Activated CD4-positive, alpha-beta T cell treated with anti-CD3 and anti-CD28 coated beads, Interleukin-2, amount 50 U/mL, for 16 hours (primary cell): ENCODE measurements around the gene CDC42EP1.
"Not testable (repeated sequence)": the region's sequence is repeated elsewhere in the genome, so short reads cannot be mapped to it uniquely, and the experiment has no call there.

ENCODE experiments used
- DNase-seq: peaks from one replicate; pipeline ENCODE4 v3.0.0-alpha.2; 2020

The CDC42EP1 gene, protein sequence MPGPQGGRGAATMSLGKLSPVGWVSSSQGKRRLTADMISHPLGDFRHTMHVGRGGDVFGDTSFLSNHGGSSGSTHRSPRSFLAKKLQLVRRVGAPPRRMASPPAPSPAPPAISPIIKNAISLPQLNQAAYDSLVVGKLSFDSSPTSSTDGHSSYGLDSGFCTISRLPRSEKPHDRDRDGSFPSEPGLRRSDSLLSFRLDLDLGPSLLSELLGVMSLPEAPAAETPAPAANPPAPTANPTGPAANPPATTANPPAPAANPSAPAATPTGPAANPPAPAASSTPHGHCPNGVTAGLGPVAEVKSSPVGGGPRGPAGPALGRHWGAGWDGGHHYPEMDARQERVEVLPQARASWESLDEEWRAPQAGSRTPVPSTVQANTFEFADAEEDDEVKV

DNA sequence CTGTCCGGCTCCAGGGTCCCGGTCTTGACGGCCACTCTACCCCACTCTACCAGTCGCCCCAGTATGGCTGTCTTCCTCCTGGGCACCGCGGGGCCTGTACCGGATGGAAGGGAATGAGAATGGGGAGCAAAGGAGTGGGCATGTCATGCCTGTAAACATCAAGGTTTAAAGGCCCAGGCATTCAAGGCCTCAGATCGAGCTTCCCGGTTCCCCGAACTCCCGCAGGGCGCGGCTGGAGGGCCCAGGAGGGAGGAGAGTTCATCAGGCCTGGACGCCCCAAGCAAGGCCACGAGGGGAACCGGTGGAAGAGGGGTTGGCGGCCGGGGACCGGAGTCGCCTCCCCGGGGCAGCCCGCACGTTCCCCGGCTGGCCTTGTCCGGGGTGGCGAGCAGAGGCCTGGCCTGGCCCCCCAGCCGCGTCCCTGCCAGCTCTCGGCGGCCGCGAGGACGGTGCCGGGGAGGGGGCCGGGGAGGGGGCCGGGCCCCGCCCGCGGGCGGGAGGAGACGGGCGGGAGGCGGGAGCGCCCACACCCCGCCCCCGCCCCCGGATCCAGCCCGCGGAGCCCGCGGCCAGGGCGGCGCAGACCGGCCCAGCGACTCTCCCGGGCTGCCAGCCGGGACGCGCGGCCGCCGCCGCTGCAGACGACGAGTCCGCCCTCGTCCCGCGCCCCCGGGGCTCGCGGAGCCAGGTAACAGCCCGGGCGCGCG is at the start of gene CDC42EP1:
Gene CDC42EP1 (plus strand): TSS at position 580 of the 707 bp plus-strand sequence. CDS start 5,870 bp downstream, outside the sequence.
- no peak for DNase-seq

DNA sequence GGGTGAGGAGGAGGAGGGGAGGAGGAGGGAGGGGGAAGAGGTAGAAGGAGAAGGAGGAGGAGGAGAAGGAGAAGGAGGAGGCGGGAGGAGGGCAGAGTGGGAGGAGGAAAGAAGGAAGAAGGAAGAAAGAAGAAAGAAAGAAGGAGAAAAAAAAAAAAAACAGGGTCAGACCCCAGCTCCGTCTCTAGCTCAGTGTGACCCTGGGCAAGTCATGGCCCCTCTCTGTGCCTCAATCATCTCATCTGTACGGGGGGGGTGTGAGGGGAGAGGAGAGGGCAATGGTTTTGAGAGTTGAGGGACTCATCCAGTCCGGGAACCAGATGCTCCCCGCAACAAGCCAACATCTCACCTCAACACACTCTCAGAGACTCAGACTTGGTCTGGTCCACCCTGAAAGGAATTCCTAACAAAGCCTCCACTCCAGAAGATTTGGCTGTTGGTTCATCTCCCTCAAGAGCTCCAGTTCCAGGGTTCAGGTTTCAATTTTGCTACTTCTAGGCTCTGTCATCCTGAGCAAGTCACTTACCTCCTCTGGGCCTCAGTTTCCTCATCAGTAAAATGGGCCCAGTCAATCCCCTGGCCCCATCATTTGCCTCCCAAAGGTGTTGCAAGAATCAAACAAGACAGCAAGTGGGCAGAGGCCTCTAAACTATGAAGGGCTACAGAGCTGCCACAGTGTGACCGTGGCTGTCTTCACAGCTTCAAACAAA is 48.7 kb upstream of the CDC42EP1 start:
- DNase-seq = no peak

DNA sequence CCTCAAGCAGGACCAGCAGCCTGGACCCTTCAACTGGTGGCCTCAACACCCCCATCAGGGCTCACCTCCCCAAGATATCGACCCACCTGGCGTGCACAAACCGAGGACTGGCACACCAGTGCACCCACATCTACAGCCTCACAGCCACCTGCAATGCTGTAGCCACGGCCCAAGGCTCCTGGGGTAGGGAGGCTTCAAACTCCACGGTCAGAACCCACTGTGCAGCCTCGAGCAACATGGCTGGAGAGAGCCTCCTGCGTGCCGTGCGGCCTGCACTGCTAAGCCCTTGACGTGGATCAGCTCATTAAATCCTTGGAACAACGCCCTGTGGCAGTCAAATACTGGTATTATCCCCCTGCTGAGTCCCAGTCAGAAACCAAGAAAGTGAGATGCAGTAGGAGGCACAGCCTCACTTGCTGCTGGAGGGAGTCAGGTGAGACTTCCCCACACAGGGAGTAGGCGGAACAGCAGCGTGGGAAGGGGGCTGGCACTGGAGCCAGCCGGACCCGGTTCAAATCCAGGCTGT is 45.7 kb upstream of the CDC42EP1 start:
- no peak for DNase-seq

DNA sequence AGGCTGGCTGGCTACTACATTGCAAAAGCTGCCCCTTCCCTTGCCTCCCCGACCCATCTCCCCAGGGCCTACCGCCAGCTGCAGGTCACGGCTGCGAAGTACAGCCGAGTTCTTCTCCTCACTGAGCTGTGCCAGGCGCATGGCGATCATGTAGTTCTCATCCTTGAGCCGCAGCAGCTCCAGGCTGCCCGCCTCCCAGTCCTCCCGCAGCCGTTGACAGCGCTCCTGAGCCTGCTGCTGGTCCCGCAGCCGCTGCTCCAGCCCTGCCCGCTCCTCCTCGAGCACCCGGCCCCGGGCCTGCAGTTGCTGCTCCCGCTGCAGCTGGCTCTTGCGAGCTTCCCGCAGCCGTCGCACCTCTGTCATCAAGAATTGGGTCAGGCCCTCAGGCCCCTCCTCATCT is 44.4 kb upstream of the CDC42EP1 start:
- no peak for DNase-seq

DNA sequence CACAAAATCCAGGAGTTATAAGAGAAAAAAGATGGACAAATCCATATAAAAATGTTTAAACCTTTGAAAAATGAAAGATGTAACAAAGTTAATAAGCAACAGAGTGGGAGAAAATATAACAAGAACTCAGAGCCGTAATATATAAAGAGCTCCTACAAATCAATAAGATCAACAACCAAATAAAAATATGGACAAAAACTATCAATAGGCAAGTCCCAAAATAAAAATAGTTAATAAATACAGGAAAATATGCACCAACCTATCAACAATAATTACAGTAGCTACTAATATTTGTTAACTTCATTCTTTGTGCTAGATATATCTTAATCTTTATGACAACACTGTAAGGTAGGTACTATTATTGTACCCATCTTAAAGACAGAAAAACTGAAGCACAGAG is 43.8 kb upstream of the CDC42EP1 start:
- DNase-seq = no peak

DNA sequence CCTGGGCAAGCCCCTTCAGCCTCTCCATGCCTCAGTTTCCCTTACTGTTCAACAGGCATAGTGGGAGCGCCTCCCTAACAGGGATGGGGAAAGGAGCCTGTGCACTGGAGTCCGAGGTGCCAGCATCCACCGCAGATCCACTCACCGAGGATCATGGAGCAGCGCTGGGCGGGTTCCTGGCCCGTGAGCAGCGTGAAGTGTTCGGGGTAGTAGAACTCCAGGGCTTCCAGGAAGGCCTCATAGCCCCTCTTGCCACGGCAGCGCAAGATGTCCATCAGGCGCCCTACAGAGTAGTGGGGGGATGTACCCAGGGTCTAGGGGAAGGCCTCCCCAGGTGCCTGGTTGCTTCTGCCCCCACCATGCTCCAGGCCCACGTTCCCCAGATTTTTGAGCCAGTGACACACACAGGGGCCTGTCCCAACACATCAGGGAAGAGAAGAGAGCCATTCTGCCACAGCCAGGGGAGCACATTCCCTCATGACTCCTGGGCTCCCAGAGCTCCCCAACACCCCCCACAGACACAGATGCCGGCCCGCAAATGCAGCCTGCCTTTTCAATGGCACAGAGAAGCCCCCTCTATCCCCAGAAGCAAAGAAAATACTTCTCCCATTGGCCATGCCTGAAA is 42.3 kb upstream of the CDC42EP1 start:
- DNase-seq = no peak

DNA sequence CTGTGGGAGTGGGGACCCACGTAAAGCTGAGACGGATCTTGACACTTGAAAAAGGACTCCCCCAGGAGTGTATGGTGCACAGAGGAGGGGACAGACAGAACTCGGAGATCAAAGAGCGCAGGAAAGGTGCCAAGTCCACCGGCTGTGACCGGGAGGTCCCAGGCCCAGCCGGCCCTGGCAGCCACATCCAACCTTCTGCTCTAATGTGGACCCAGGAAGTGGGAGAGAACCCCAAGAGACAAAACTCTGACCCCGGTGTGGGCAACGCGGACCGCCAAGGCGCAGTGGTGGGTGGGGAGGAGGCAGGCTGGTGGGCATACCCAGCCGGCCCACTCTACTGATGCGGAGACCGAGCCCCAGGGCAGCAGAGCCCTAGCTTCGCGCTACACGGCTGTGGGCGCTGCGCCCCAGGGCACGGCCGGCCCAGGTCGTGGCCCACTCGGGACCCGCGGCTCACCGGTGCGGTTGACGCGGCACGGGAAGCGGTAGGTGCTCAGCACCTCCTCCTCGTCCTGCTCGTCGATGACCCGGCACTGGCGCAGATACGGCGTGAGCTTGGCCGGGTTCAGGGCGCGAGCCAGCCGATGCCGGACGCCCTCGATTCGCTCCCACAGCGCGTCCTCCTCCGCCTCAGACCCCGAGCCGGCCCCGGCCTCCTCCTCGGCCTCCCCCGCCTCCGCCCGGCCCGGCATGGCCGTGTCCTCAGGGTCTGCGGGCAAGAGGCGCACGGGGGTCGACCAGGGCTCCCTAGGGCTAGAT is 41.6 kb upstream of the CDC42EP1 start:
- no peak for DNase-seq

DNA sequence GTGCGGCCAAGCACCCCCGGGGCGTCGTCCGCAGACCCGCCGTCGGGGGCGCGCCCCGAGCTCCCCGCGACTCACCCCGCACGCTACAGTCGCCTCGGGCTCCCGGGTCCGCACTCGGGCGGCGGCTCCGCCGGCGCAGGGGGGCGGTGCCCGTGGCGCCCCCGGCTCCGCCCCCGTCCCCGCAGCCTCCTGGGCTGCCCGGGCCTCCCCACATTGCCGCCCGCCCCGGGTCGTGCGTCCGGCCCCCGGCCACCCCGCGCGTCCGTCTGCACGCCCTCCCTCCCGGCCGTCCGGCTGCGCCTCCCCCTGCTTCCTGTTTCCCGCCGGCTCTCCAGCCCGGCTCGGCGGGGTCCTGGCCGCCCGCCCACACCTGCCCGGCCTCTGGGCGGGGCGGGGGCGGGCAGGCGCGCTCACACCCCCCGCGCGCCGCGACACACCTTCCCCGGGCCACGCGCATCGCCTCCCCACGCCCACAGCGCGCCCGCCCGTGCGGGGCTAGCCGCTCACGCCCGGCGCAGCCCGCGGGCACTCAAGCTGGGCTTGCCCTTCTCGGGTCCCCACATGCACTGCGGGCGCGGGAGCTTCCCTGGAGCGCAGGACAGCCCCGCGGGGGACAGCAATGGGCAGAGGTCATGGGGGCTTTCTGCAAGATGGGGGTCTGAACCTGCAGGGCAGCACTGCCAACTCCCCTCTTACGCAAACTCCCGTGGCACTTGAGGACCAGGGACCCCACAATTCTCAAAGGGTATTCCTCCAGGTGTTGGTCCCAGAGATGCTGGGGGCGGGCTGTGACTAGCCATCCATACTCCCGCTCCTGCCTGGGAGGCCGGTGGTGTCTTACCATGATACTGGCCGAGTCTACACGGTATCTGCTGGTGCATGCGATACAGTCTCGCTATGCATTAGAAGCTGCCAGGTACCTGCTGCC is 40.7 kb upstream of the CDC42EP1 start, which contains the start of gene CARD10:
Gene CARD10 (minus strand): TSS at position 148 of the 928 bp plus-strand sequence. CDS start 215 bp downstream, outside the sequence.
- no peak for DNase-seq

DNA sequence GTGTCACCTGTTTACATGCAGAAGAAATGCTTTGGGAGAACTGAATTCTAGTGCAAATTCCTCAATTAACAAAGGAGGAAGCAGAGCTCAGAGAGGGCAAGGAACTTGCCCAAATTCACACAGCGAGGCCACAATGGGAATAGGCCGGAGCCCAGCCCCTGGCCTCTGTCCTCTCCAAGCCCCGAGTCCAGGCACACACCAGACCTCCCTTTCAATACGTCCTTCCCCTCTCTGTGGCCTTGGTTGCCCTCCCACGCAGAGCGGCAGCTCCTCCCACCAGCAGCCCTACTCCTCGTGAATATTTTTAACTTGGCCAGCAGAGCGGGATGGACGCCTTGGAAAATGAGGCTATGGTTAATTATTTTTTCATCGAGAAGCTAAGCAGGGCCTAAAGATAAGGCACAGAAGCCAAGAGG is 39.5 kb upstream of the CDC42EP1 start:
- no peak for DNase-seq

DNA sequence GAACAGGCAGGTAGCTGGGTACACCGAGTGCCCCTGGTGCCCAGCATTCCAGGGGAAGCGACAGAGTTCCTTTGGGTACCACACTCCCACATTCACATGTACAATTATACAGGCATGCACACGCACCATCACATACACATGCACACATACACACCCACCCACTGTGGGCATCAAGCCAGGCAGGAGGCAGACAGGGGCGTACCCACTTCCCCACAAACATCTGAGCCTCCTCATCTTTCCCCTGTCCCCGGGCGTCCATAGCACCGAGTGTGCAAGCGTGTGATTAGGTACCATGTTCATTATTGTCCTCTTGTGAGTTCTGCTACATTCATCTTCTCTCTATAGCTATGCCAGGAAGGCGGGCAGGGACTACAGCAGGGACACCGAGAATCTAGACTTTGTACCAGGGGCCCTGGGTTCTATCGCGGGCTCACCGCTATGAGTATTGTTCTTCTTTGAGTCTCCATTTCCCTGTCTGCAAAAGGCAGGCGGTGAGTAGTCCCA is 39.0 kb upstream of the CDC42EP1 start:
- no peak for DNase-seq

DNA sequence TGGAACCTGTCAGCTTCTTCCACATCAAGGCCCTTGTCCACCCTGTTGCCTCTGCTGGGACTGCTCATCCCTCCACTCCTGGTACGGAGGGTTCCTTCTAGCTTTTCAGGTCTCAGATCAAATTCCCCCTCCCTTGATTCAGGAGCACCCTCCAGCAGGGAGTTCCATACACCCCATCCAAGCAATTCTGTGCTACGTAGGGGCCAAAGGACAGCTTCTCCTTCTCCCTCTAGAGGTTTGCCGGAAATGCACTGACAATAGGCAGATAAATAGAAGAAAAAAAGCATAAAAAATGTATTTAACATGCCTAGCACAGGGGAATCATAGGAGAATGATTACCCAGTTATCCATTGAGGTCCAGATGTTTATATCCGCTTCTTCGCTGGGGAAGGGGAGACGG is 37.8 kb upstream of the CDC42EP1 start:
- DNase-seq = no peak

DNA sequence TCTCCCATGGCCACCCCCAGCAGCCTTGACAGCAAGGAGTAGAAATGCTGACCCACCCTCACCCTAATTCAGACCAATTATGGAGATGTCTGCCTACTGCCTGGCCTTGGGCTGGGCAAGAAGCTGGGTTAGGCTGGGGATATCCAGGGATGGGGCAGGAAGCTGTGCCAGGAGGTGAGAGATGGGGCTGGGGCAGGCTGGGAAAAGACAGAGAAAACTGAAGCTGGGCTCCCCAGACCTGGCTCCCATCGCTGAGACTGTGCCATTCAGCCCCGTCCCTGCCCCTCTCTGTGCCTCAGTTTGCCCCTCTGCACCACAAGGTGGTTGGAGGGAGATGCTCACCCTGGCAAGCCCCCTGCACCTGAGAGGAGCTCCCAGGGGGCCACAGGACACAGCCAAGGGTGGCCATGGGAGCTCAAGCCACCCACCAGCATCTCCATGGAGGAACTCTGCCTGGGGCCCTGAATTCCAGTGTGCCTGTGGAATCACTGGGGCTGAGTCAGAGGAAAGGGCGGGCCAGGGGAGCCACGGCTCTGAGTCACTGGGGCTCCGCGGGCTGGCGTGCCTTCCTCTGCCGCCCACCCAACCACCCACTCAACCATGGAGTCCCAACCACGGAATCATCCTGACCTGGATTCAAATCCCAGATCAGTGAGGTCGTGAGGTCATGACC is 35.1 kb upstream of the CDC42EP1 start:
- no peak for DNase-seq

DNA sequence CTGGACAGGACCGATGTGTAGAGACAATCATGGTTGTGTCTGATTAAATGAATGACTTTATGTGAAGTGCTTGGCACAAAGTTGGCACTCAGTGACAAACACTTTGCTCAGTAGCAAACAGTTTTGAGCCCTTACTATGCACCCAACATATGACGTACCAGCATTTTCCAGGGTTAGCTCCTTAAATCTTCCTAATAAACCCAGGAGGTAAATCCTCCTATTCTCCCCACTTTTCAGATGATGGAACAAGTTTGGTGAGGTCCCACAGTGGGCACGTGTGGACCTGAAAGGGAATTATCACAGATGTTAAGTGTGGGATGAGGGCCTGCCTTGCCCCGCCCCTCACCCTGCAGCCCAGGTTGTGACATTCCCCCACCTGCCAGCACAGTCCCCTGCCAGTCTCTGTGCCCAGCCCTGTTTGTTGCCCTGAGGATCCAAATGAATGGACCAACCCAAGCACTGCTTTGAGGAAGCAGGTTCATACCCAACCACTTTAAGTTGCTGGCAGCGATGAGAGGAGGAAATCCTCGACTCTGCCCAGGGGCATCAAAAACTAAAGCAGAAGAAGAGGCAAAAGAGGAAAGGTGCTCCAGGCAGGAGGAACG is 34.4 kb upstream of the CDC42EP1 start:
- no peak for DNase-seq

DNA sequence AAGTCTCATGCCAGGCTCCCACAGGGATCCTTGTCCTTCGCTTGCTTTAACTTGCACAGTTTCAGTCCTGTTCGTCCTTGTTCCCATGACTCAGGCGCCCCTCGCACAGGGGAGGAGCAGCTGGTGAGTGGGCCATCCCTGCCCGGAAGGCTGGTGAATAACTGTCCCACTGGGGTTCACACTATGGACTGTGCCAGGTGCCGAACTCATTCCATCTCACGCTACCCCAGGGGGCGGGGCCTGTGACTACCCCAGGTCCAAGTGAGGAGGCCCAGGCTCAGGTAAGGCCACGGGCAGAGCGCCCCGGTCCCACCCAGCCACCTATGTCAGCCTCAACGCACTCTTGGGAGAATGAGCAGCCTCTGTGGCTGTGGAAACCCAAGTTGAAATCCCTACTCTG is 33.9 kb upstream of the CDC42EP1 start:
- DNase-seq = no peak

DNA sequence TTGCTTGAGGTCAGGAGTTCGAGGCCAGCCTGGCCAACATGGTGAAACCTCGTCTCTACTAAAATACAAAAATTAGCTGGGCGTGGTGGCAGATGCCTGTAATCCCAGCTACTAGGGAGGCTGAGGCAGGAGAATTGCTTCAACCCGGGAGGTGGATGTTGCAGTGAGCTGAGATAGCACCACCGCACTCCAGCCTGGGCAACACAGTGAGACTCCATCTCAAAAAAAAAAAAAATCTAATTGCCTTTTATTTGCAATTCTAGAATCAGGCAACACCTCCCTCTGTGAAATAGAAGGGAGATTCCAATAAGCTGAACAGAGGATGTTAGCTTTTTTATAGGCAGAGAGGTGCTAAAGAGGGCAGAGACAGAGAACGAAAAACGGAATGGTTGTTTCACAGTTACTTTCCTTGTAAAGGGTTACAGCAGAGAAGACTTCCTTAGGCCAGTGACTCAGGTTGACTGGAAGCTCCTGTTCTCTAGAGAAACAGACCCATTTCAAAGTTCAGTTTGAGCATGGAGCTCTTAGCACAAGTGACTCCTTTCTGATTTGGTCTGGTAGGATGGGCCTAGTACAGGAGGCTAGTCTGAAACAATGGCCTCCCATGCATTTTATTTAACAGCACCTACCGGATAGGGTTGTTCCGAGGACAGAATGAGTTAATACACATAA is 33.1 kb upstream of the CDC42EP1 start:
- DNase-seq = not testable (repeated sequence)

DNA sequence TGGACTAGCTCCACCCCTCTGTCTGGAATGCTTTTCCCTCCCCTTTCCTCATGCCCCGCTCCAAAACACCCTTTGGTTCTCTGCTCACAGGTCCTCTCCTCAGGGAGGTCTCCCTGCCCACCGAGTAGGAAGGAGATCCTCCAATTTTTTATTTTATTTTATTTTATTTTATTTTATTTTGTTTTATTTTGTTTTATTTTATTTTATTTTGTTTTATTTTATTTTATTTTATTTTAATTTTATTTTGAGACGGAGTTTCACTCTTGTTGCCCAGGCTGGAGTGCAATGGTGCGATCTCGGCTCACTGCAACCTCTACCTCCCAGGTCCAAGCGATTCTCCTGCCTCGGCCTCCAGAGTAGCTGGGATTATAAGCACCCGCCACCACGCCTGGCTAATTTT is 32.3 kb upstream of the CDC42EP1 start:
- not testable (repeated sequence) for DNase-seq

DNA sequence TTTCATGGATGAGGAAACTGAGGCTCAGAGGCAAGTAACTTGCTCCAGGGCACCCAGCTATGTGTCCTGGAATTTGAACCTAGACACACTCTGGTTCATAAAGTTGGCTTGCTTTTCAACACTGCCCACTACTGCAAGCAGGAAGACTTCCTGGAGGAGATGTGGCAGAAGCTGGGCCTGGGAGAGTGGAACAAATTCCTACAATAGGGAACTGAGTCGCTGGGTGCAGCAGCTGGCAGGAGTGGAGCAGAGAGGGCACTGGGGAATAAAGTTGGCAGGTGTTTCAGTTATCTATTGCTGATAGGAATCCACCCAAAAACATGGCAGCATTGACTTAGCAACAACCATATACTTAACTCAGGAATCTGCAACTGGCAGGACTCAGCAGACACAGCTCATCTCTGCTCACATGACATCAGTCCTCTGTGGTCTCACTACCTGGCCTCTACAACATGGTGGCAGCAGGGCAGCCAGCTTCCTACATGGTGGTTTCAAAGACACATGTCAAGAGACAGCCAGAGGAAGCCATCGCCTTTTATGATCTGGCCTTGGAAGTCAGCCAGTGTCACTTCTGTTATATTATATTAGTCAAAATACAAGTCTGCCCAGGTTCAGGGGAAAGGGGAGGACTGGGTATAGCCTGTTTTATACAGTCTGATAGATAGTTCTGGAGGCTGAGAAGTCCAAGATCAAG is 30.5 kb upstream of the CDC42EP1 start:
- peak; percentile 24 for DNase-seq

DNA sequence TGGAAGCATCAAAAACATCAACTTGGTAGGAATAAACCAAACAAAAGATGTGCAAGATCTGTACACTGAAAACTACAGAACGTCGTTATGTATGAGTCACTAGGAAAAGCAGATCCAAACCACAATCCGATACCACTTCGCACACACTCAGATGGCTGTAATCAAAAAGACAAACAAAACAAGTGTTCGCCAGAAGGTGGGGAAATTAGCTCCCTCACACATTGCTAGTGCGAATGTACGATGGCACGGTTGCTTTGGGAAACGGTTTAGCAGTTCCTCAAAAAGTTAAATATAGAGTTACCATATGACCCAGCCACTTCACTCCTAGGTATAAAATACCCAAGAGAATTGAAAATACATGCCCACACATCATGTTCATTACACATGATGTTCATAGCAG is 26.3 kb upstream of the CDC42EP1 start:
- DNase-seq = peak; percentile 52
